ENCODE results near the gene TEX51.

Gene TEX51

DNA sequence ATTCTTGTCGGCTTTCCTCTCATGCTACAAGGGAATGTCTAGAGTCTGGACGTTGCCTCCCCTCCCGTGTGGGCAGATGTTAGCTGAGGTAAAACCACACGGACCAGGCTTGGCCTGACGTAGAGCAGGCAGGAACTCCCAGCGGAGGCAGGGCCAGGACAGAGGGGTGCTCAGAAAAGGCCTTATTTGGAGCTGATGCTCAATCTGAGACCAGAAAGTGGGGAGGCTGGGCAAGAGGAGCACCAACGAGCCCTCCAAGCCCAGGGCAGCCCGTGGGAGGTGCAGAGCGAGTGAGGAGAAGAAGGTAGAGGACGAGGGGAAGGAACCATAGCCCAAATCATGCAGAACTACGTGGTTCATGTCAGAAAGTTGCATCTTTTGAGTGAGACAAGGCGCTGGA lies 9.0 kb downstream of the TEX51 start:
- H3K27me3 ChIP-seq (ENCODE audit: insufficient read depth, low read length, poor library complexity, severe bottlenecking): no peaks in the 10 kb centered on the region
- no peak overlapping the region for H2AFZ ChIP-seq (ENCODE audit: low read length)
- no peaks in the 10 kb centered on the region for H4K20me1 ChIP-seq (ENCODE audit: insufficient read depth, low read length, poor library complexity, severe bottlenecking)
- no peaks in the 10 kb centered on the region for H3K36me3 ChIP-seq (ENCODE audit: insufficient read depth, low read length)
- H3K9ac ChIP-seq (ENCODE audit: low read depth, low read length, poor library complexity, severe bottlenecking): no peak overlapping the region
- no peak for TF ChIP-seq EZH2phosphoT487 (IDR thresholded peaks at IDR 0.05; ENCODE audit: borderline replicate concordance)
- no peaks in the 10 kb centered on the region for H3K79me2 ChIP-seq (ENCODE audit: insufficient read depth, low read length)
- peaks cover 4% of the 10 kb centered on the region; the same call in 1 of the 2 replicates for H3K9me3 ChIP-seq (ENCODE audit: insufficient read depth, low read depth, low read length)
- H3K4me2 ChIP-seq (ENCODE audit: low read depth, low read length, poor library complexity, severe bottlenecking): no peak overlapping the region
- H3F3A ChIP-seq (ENCODE audit: low read depth): no peaks in the 10 kb centered on the region
- H3K4me1 ChIP-seq (ENCODE audit: insufficient read depth, low read length, poor library complexity, severe bottlenecking): no peaks in the 10 kb centered on the region
- H3K4me3 ChIP-seq (ENCODE audit: low read length, poor library complexity, severe bottlenecking): no peak overlapping the region
- no peaks in the 10 kb centered on the region for H3K9me2 ChIP-seq (replicated peaks; ENCODE audit: low read depth, low read length)

DNA sequence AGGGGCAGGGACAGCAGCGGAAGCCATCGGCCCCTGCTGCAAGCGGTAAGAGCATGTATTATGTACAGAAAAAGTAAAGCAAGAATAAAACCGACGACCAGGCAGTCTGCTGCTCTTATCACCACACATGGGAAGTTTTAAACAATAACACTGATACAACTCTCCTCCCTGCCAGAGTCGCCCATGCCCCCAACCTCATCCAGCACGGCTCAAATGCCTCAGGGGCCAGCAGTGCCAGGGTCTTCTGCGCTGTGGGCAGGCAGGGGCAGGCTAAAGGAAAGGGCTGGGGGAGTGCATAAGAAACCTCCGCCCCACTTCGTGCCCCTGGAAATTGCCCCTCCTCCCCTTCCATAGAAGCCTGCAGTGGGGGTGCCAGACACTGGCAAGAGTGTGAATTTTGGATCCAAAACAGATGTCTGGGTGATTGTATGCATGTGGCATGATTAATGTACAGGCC lies 10.1 kb downstream of the TEX51 start:
- Histone ChIP-seq H3K79me2 (ENCODE audit: insufficient read depth, low read length) (no peaks in the 10 kb centered on the region), H3K9ac (ENCODE audit: low read depth, low read length, poor library complexity, severe bottlenecking) (no peak overlapping the region), H3K4me3 (ENCODE audit: low read length, poor library complexity, severe bottlenecking) (no peak overlapping the region), H3K4me2 (ENCODE audit: low read depth, low read length, poor library complexity, severe bottlenecking) (no peak overlapping the region), H3F3A (ENCODE audit: low read depth) (no peaks in the 10 kb centered on the region), H3K9me2 (replicated peaks; ENCODE audit: low read depth, low read length) (no peaks in the 10 kb centered on the region), H3K36me3 (ENCODE audit: insufficient read depth, low read length) (no peaks in the 10 kb centered on the region), H3K9me3 (ENCODE audit: insufficient read depth, low read depth, low read length) (peaks cover 4% of the 10 kb centered on the region; the same call in 1 of the 2 replicates), H2AFZ (ENCODE audit: low read length) (no peak overlapping the region), H4K20me1 (ENCODE audit: insufficient read depth, low read length, poor library complexity, severe bottlenecking) (no peaks in the 10 kb centered on the region), H3K27me3 (ENCODE audit: insufficient read depth, low read length, poor library complexity, severe bottlenecking) (no peaks in the 10 kb centered on the region), H3K4me1 (ENCODE audit: insufficient read depth, low read length, poor library complexity, severe bottlenecking) (no peaks in the 10 kb centered on the region)
- TF ChIP-seq, protein P1, sequence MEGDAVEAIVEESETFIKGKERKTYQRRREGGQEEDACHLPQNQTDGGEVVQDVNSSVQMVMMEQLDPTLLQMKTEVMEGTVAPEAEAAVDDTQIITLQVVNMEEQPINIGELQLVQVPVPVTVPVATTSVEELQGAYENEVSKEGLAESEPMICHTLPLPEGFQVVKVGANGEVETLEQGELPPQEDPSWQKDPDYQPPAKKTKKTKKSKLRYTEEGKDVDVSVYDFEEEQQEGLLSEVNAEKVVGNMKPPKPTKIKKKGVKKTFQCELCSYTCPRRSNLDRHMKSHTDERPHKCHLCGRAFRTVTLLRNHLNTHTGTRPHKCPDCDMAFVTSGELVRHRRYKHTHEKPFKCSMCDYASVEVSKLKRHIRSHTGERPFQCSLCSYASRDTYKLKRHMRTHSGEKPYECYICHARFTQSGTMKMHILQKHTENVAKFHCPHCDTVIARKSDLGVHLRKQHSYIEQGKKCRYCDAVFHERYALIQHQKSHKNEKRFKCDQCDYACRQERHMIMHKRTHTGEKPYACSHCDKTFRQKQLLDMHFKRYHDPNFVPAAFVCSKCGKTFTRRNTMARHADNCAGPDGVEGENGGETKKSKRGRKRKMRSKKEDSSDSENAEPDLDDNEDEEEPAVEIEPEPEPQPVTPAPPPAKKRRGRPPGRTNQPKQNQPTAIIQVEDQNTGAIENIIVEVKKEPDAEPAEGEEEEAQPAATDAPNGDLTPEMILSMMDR (conservative IDR thresholded peaks at IDR 0.05; ENCODE audit: low read length): no peak
- TF ChIP-seq EZH2phosphoT487 (IDR thresholded peaks at IDR 0.05; ENCODE audit: borderline replicate concordance): no peak

DNA sequence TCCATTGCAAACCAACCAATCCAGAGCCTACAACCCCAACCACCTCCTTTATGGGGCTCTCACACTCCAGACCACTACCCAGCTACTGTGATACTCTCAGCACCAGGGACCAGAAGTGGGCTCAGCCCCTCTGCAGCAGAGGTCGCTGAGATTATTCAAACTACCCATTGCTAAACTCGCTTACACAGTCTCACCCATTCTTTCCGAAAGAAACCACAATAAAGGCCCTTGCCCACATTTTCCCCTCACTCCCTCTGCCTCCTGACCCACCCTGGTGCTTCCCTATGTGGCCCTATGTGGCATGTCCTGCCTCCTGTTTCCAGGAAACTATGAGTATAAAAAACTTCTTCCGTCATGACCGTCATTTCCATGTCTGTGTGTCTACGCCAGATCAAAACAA lies 10.7 kb downstream of the TEX51 start:
- Histone ChIP-seq H4K20me1 (ENCODE audit: insufficient read depth, low read length, poor library complexity, severe bottlenecking) (no peaks in the 10 kb centered on the region), H2AFZ (ENCODE audit: low read length) (no peak overlapping the region), H3K4me2 (ENCODE audit: low read depth, low read length, poor library complexity, severe bottlenecking) (no peak overlapping the region), H3K4me1 (ENCODE audit: insufficient read depth, low read length, poor library complexity, severe bottlenecking) (no peaks in the 10 kb centered on the region), H3K9ac (ENCODE audit: low read depth, low read length, poor library complexity, severe bottlenecking) (no peak overlapping the region), H3K27me3 (ENCODE audit: insufficient read depth, low read length, poor library complexity, severe bottlenecking) (no peaks in the 10 kb centered on the region), H3K9me2 (replicated peaks; ENCODE audit: low read depth, low read length) (no peaks in the 10 kb centered on the region), H3K36me3 (ENCODE audit: insufficient read depth, low read length) (no peaks in the 10 kb centered on the region), H3K4me3 (ENCODE audit: low read length, poor library complexity, severe bottlenecking) (no peak overlapping the region), H3K9me3 (ENCODE audit: insufficient read depth, low read depth, low read length) (peaks cover 2% of the 10 kb centered on the region; the same call in 1 of the 2 replicates), H3F3A (ENCODE audit: low read depth) (no peaks in the 10 kb centered on the region), H3K79me2 (ENCODE audit: insufficient read depth, low read length) (no peaks in the 10 kb centered on the region)
- TF ChIP-seq, protein P1 (conservative IDR thresholded peaks at IDR 0.05; ENCODE audit: low read length): no peak
- no peak for TF ChIP-seq EZH2phosphoT487 (IDR thresholded peaks at IDR 0.05; ENCODE audit: borderline replicate concordance)

DNA sequence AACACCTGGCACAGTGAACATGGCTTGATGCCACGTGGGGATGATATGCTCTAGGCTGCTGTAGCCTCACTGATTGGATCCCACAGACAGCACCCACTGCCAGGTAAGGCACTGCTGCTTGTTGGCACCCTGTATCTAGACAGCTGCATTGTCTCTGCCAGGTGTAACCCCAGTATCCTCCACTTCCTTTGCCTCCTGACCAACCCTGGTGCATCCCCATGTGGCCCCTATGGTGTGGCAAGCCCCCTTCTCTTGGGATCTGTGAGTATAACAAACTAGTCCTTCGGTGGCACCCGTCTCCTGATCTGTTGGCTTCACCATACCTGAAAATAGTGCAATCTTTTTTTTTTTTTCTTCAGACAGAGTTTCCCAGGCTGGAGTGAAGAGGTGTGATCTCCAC lies 11.1 kb downstream of the TEX51 start:
- Histone ChIP-seq H3K36me3 (ENCODE audit: insufficient read depth, low read length) (no peaks in the 10 kb centered on the region), H3K4me3 (ENCODE audit: low read length, poor library complexity, severe bottlenecking) (no peak overlapping the region), H3K9me3 (ENCODE audit: insufficient read depth, low read depth, low read length) (no peaks in the 10 kb centered on the region), H3K9me2 (replicated peaks; ENCODE audit: low read depth, low read length) (no peaks in the 10 kb centered on the region), H3K27me3 (ENCODE audit: insufficient read depth, low read length, poor library complexity, severe bottlenecking) (no peaks in the 10 kb centered on the region), H3K4me1 (ENCODE audit: insufficient read depth, low read length, poor library complexity, severe bottlenecking) (no peaks in the 10 kb centered on the region), H4K20me1 (ENCODE audit: insufficient read depth, low read length, poor library complexity, severe bottlenecking) (no peaks in the 10 kb centered on the region), H3K4me2 (ENCODE audit: low read depth, low read length, poor library complexity, severe bottlenecking) (no peak overlapping the region), H3F3A (ENCODE audit: low read depth) (no peaks in the 10 kb centered on the region), H3K9ac (ENCODE audit: low read depth, low read length, poor library complexity, severe bottlenecking) (no peak overlapping the region), H2AFZ (ENCODE audit: low read length) (no peak overlapping the region), H3K79me2 (ENCODE audit: insufficient read depth, low read length) (no peaks in the 10 kb centered on the region)
- TF ChIP-seq, protein P1 (conservative IDR thresholded peaks at IDR 0.05; ENCODE audit: low read length): no peak
- no peak for TF ChIP-seq EZH2phosphoT487 (IDR thresholded peaks at IDR 0.05; ENCODE audit: borderline replicate concordance)
